HepG2 (cell line): Measurements from ENCODE around the gene ZNFX1. TPM values are rescaled to one million over a fixed set of nuclear protein-coding genes. Genes with fewer than 3 reads are reported as not detected.
A peak's percentile ranks its signal among the peaks of the same experiment; 100 is the strongest.

Experiments used
- FIP1L1 ChIP-seq: fragments of 200-400 bp; formaldehyde crosslinking; IDR thresholded peaks from 2 replicates; pipeline ENCODE4 v1.6.1; 2018; ENCODE audit warnings: low read depth, mild to moderate bottlenecking, low read length, moderate library complexity, borderline replicate concordance; ENCODE audit not compliant: insufficient read depth
- FOSL1 ChIP-seq: sonication (generic); formaldehyde crosslinking; IDR thresholded peaks from 2 replicates; pipeline ENCODE4 v1.9.0; 2021; ENCODE audit warnings: missing genetic modification reagents, borderline replicate concordance
- HOXA5 ChIP-seq: sonication (generic); formaldehyde crosslinking; IDR thresholded peaks from 2 replicates; pipeline ENCODE4 v1.4.0; 2020; ENCODE audit warnings: missing genetic modification reagents
- SP5 ChIP-seq: IDR thresholded peaks from 2 replicates; pipeline ENCODE4 v1.6.1; 2016; ENCODE audit warnings: low read depth, borderline replicate concordance
- ZNF550 ChIP-seq: sonication (generic); formaldehyde crosslinking; IDR thresholded peaks from 2 replicates; pipeline ENCODE4 v1.4.0; 2020; ENCODE audit warnings: mild to moderate bottlenecking, missing genetic modification reagents, borderline replicate concordance
- ZNF607 ChIP-seq: sonication (generic); formaldehyde crosslinking; IDR thresholded peaks from 2 replicates; pipeline ENCODE4 v1.5.1; 2020; ENCODE audit warnings: missing genetic modification reagents, mild to moderate bottlenecking, borderline replicate concordance
- polyA plus RNA-seq, 8 experiments: library from polyadenylated mRNA; depleted of rRNA in 3 of 8; stranded (reverse) in 7 of 8; unstranded in 1 of 8; fragments of >200 nt; fragmentation: Illumina TruSeq in 4 of 8; extraction: Trizol in 4 of 8; gene quantifications; 2 replicates each; pipeline versions ENCODE4 v1.2.1 to v1.2.3, GENCODE V29; 2011 to 2016; ENCODE audit warnings: low read depth in 4 of 8, missing spikeins in 1 of 8, mixed read lengths in 1 of 8; ENCODE audit not compliant: insufficient read depth in 1 of 8
- total RNA-seq, 5 experiments: library from RNA; depleted of rRNA; stranded (reverse); fragments of >200 nt; fragmentation: Illumina TruSeq; extraction: Trizol; gene quantifications; 2 replicates each; pipeline ENCODE4 v1.2.3, GENCODE V29; 2016; ENCODE audit warnings: low read depth in 1 of 5
- TF ChIP-seq, protein P1 (sequence below): sonication (generic); formaldehyde crosslinking; IDR thresholded peaks from 2 replicates; pipeline ENCODE4 v1.4.0; 2020; ENCODE audit warnings: missing genetic modification reagents, mild to moderate bottlenecking, borderline replicate concordance
- TF ChIP-seq, protein P2 (sequence below): sonication (generic); formaldehyde crosslinking; IDR thresholded peaks from 2 replicates; pipeline ENCODE4 v1.4.0; 2020; ENCODE audit warnings: missing genetic modification reagents
- TF ChIP-seq, protein P3 (sequence below): sonication (generic); formaldehyde crosslinking; IDR thresholded peaks from 2 replicates; pipeline ENCODE4 v1.5.1; 2020; ENCODE audit warnings: mild to moderate bottlenecking, missing genetic modification reagents
- TF ChIP-seq, protein P4 (sequence below): sonication (generic); formaldehyde crosslinking; IDR thresholded peaks from 2 replicates; pipeline ENCODE4 v1.5.0; 2020; ENCODE audit warnings: mild to moderate bottlenecking, missing genetic modification reagents, borderline replicate concordance

The ZNFX1 gene
- total and polyA plus RNA-seq, 2 of the 13 experiments (the other 11 are each of a cell fraction or from before 2014, with no cell fraction given): 2.9 to 11.1 TPM

DNA sequence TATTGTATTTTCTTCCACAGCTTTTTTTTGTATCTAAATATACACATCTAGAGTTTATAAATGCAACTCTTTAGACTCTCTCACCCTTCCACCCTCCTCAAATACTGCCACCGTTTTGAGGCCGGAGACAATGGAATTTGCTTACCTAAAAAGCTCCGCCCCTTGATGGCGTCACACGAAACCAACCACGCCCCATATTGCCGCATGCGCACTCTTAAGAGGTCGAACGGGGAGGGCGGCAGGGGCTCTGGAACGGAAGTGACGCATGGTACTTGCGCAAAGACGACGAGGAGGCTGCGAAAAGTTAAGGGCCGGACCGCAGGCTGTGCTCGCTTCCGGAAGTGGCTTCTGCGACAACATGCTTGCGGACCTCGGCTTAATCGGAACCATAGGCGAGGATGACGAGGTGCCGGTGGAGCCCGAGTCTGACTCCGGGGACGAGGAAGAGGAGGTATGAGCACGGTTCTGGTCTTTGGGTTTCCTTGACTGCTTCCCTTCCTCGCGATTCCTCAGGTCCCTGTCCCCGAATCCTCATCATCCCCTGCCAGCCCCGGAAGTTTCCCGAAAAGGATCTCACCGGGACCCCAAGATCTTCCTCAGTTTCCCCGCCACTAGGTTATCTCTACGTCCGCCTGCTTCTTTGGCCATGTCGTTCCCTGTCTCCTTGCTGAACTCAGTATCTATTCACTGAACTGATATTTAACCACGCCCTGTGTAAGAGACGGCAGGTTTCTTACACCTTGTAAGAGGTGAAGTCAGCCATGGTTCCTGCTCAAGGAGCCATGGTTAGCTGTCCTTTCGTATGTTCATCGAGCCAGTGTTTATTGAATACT, 58.5 kb downstream of the ZNFX1 start, which contains the start of gene DDX27 (continued):
- TF ChIP-seq, protein P1, sequence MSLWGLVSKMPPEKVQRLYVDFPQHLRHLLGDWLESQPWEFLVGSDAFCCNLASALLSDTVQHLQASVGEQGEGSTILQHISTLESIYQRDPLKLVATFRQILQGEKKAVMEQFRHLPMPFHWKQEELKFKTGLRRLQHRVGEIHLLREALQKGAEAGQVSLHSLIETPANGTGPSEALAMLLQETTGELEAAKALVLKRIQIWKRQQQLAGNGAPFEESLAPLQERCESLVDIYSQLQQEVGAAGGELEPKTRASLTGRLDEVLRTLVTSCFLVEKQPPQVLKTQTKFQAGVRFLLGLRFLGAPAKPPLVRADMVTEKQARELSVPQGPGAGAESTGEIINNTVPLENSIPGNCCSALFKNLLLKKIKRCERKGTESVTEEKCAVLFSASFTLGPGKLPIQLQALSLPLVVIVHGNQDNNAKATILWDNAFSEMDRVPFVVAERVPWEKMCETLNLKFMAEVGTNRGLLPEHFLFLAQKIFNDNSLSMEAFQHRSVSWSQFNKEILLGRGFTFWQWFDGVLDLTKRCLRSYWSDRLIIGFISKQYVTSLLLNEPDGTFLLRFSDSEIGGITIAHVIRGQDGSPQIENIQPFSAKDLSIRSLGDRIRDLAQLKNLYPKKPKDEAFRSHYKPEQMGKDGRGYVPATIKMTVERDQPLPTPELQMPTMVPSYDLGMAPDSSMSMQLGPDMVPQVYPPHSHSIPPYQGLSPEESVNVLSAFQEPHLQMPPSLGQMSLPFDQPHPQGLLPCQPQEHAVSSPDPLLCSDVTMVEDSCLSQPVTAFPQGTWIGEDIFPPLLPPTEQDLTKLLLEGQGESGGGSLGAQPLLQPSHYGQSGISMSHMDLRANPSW (CRISPR knock-in tag): peak; percentile 97
- TF ChIP-seq SP5 (CRISPR knock-in tag): peak; percentile 46; the same call in 1 of the 2 replicates
- TF ChIP-seq, protein P2, sequence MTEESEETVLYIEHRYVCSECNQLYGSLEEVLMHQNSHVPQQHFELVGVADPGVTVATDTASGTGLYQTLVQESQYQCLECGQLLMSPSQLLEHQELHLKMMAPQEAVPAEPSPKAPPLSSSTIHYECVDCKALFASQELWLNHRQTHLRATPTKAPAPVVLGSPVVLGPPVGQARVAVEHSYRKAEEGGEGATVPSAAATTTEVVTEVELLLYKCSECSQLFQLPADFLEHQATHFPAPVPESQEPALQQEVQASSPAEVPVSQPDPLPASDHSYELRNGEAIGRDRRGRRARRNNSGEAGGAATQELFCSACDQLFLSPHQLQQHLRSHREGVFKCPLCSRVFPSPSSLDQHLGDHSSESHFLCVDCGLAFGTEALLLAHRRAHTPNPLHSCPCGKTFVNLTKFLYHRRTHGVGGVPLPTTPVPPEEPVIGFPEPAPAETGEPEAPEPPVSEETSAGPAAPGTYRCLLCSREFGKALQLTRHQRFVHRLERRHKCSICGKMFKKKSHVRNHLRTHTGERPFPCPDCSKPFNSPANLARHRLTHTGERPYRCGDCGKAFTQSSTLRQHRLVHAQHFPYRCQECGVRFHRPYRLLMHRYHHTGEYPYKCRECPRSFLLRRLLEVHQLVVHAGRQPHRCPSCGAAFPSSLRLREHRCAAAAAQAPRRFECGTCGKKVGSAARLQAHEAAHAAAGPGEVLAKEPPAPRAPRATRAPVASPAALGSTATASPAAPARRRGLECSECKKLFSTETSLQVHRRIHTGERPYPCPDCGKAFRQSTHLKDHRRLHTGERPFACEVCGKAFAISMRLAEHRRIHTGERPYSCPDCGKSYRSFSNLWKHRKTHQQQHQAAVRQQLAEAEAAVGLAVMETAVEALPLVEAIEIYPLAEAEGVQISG: peak; percentile 93
- peak; percentile 73; the same call in 1 of the 2 replicates for TF ChIP-seq ZNF607
- TF ChIP-seq, protein P3, sequence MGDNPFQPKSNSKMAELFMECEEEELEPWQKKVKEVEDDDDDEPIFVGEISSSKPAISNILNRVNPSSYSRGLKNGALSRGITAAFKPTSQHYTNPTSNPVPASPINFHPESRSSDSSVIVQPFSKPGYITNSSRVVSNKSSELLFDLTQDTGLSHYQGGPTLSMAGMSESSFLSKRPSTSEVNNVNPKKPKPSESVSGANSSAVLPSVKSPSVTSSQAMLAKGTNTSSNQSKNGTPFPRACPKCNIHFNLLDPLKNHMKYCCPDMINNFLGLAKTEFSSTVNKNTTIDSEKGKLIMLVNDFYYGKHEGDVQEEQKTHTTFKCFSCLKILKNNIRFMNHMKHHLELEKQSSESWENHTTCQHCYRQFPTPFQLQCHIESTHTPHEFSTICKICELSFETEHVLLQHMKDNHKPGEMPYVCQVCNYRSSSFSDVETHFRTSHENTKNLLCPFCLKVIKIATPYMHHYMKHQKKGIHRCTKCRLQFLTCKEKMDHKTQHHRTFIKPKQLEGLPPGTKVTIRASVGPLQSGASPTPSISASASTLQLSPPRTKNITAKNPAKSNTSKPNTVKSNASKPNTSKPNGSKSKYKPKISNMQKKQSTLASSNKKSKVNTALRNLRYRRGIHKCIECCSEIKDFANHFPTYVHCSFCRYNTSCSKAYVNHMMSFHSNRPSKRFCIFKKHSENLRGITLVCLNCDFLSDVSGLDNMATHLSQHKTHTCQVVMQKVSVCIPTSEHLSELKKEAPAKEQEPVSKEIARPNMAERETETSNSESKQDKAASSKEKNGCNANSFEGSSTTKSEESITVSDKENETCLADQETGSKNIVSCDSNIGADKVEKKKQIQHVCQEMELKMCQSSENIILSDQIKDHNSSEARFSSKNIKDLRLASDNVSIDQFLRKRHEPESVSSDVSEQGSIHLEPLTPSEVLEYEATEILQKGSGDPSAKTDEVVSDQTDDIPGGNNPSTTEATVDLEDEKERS (CRISPR knock-in tag): peak; percentile 87
- no peak for TF ChIP-seq FOSL1 (CRISPR knock-in tag)
- TF ChIP-seq, protein P4, sequence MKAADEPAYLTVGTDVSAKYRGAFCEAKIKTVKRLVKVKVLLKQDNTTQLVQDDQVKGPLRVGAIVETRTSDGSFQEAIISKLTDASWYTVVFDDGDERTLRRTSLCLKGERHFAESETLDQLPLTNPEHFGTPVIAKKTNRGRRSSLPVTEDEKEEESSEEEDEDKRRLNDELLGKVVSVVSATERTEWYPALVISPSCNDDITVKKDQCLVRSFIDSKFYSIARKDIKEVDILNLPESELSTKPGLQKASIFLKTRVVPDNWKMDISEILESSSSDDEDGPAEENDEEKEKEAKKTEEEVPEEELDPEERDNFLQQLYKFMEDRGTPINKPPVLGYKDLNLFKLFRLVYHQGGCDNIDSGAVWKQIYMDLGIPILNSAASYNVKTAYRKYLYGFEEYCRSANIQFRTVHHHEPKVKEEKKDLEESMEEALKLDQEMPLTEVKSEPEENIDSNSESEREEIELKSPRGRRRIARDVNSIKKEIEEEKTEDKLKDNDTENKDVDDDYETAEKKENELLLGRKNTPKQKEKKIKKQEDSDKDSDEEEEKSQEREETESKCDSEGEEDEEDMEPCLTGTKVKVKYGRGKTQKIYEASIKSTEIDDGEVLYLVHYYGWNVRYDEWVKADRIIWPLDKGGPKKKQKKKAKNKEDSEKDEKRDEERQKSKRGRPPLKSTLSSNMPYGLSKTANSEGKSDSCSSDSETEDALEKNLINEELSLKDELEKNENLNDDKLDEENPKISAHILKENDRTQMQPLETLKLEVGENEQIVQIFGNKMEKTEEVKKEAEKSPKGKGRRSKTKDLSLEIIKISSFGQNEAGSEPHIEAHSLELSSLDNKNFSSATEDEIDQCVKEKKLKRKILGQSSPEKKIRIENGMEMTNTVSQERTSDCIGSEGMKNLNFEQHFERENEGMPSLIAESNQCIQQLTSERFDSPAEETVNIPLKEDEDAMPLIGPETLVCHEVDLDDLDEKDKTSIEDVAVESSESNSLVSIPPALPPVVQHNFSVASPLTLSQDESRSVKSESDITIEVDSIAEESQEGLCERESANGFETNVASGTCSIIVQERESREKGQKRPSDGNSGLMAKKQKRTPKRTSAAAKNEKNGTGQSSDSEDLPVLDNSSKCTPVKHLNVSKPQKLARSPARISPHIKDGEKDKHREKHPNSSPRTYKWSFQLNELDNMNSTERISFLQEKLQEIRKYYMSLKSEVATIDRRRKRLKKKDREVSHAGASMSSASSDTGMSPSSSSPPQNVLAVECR (CRISPR knock-in tag): peak; percentile 99
- 0 out of 2 replicates have a peak, but pooled peaks have one; percentile 32 for TF ChIP-seq ZNF550
- peak; percentile 88 for TF ChIP-seq HOXA5
- no peak for TF ChIP-seq FIP1L1
